HCT116 (cell line): Measurements from ENCODE around the gene CMIP. TPM values are rescaled to one million over a fixed set of nuclear protein-coding genes. Genes with fewer than 3 reads are reported as not detected.

ENCODE experiments used
- ATAC-seq: fragments of 200-7000 bp; cut with Tn5 transposase; 2 replicates; pipeline ENCODE4 v1.9.1; 2020; ENCODE audit warnings: mild to moderate bottlenecking, moderate library complexity
- BruUV-seq: library from RNA; stranded (reverse); fragments of 400-500 nt; replicated peaks from 2 replicates; lab custom pipeline; 2021; lab: Mats Ljungman, UMichigan
- CTCF ChIA-PET: fragments of 300-600 bp; sonication (Branson Sonifier 250); formaldehyde crosslinking; loops from one replicate; lab custom pipeline; 2021; ENCODE audit warnings: antibody characterized with exemption; lab: Charles Lee
- POLR2A ChIA-PET: fragments of 300-600, 350-600 bp; sonication (Branson Sonifier 250); formaldehyde crosslinking; loops from one replicate; lab custom pipeline; 2021; ENCODE audit warnings: antibody characterized with exemption; lab: Charles Lee
- RAD21 ChIA-PET, 2 experiments: fragments of 300-600 bp; sonication (Branson Sonifier 250); formaldehyde crosslinking; loops; one replicate each; lab custom pipeline; 2023; ENCODE audit warnings: low total read pairs in 2 of 2; ENCODE audit not compliant: uncharacterized antibody in 2 of 2, unreplicated experiment in 2 of 2, low non-redundant PET in 1 of 2; lab: Charles Lee
- DNase-seq: peaks from one replicate; pipeline ENCODE4 v3.0.0-alpha.2; 2010; ENCODE audit warnings: low read depth, low spot score
- H2AFZ ChIP-seq: fragments of 200-600 bp; shearing (Covaris generic), sonication (generic); 2 replicates; pipeline ENCODE4 v1.6.1; 2017; ENCODE audit warnings: low read depth, mixed run types, mixed read lengths, antibody characterized with exemption, low read length; ENCODE audit not compliant: poor library complexity, severe bottlenecking
- H3K27ac ChIP-seq: 2 replicates; pipeline ENCODE4 v1.5.1; 2012; ENCODE audit warnings: low read depth, low read length
- H3K27me3 ChIP-seq: fragments of 200-600 bp; sonication (generic); 2 replicates; pipeline ENCODE4 v1.6.1; 2016; ENCODE audit warnings: mixed run types, low read length, mixed read lengths; ENCODE audit not compliant: insufficient read depth
- H3K36me3 ChIP-seq, 2 experiments: fragments of 200-500 bp in 1 of 2; fragments of 200-600 bp in 1 of 2; sonication (Bioruptor generic) in 1 of 2; sonication (generic) in 1 of 2; 2 replicates each; pipeline versions ENCODE4 v1.5.1 to v1.6.1; 2014 to 2016; ENCODE audit warnings: low read length in 2 of 2, inconsistent platforms in 1 of 2, mixed read lengths in 1 of 2, mixed run types in 1 of 2; ENCODE audit not compliant: insufficient read depth in 2 of 2, control insufficient read depth in 1 of 2
- H3K4me1 ChIP-seq, 2 experiments: fragments of 200-600 bp in 1 of 2; sonication (generic) in 1 of 2; 2 replicates each; pipeline versions ENCODE4 v1.5.1 to v1.6.1; 2012 to 2017; ENCODE audit warnings: low read length in 2 of 2, inconsistent platforms in 1 of 2, mild to moderate bottlenecking in 1 of 2, mixed read lengths in 1 of 2, mixed run types in 1 of 2, moderate library complexity in 1 of 2; ENCODE audit not compliant: insufficient read depth in 2 of 2, control insufficient read depth in 1 of 2
- H3K4me2 ChIP-seq: fragments of 200-600 bp; sonication (generic); 2 replicates; pipeline ENCODE4 v1.6.1; 2017; ENCODE audit warnings: mixed run types, low read length, mixed read lengths
- H3K4me3 ChIP-seq, 2 experiments: fragments of 200-600 bp in 1 of 2; sonication (generic) in 1 of 2; replicated peaks in 1 of 2; 2 replicates each; pipeline ENCODE4 v1.5.1; 2011 to 2016; ENCODE audit warnings: low read length in 2 of 2, control low read depth in 1 of 2, low read depth in 1 of 2, mild to moderate bottlenecking in 1 of 2, mixed read lengths in 1 of 2, mixed run types in 1 of 2
- H3K79me2 ChIP-seq: fragments of 200-600 bp; sonication (generic); 2 replicates; pipeline ENCODE4 v1.6.1; 2017; ENCODE audit warnings: mild to moderate bottlenecking, mixed run types, low read length, moderate library complexity, mixed read lengths; ENCODE audit not compliant: insufficient read depth
- H3K9ac ChIP-seq: fragments of 200-600 bp; sonication (generic); 2 replicates; pipeline ENCODE4 v1.6.1; 2016; ENCODE audit warnings: low read length, mixed read lengths
- H3K9me2 ChIP-seq: fragments of 200-600 bp; sonication (generic), shearing (Covaris generic); 2 replicates; pipeline ENCODE4 v1.6.1; 2017; ENCODE audit warnings: mixed run types, mild to moderate bottlenecking, moderate library complexity; ENCODE audit not compliant: insufficient read depth
- H3K9me3 ChIP-seq, 2 experiments: fragments of 200-500 bp in 1 of 2; fragments of 200-600 bp in 1 of 2; sonication (Bioruptor generic) in 1 of 2; sonication (generic) in 1 of 2; 2 replicates each; pipeline ENCODE4 v1.6.1; 2014 to 2017; ENCODE audit warnings: low read length in 2 of 2, mixed read lengths in 2 of 2, inconsistent platforms in 1 of 2, low read depth in 1 of 2, mild to moderate bottlenecking in 1 of 2, mixed run types in 1 of 2, moderate library complexity in 1 of 2; ENCODE audit not compliant: control insufficient read depth in 1 of 2, insufficient read depth in 1 of 2
- H4K20me1 ChIP-seq: fragments of 200-600 bp; sonication (generic), shearing (Covaris generic); 2 replicates; pipeline ENCODE4 v1.6.1; 2017; ENCODE audit warnings: mixed run types, mild to moderate bottlenecking, moderate library complexity; ENCODE audit not compliant: insufficient read depth
- EZH2phosphoT487 ChIP-seq: fragments of 200-600 bp; IDR thresholded peaks from 2 replicates; pipeline ENCODE4 v1.6.1; 2018; ENCODE audit warnings: antibody characterized with exemption, borderline replicate concordance
- JUND ChIP-seq: IDR thresholded peaks from 2 replicates; pipeline ENCODE4 v1.6.1; 2012
- POLR2AphosphoS5 ChIP-seq: IDR thresholded peaks from 2 replicates; pipeline ENCODE4 v1.6.1; 2011; ENCODE audit warnings: mild to moderate bottlenecking, low read depth, low read length, moderate library complexity
- REST ChIP-seq: IDR thresholded peaks from 2 replicates; pipeline ENCODE4 v1.6.1; 2012; ENCODE audit warnings: low read depth
- SRF ChIP-seq: IDR thresholded peaks from 2 replicates; pipeline ENCODE4 v1.6.1; 2012; ENCODE audit warnings: low read depth
- intact Hi-C: fragments of 100-400 bp; cut with micrococcal nuclease; formaldehyde crosslinking; loops from 2 replicates; pipeline ENCODE4 v1.10.0; 2022
- total RNA-seq: library from RNA; stranded (reverse); gene quantifications from one replicate; pipeline ENCODE4 v1.2.1, GENCODE V29; 2021; ENCODE audit not compliant: unreplicated experiment

CMIP gene
- total RNA-seq, 1 experiment from 2014 or later, result 64.6 TPM

DNA sequence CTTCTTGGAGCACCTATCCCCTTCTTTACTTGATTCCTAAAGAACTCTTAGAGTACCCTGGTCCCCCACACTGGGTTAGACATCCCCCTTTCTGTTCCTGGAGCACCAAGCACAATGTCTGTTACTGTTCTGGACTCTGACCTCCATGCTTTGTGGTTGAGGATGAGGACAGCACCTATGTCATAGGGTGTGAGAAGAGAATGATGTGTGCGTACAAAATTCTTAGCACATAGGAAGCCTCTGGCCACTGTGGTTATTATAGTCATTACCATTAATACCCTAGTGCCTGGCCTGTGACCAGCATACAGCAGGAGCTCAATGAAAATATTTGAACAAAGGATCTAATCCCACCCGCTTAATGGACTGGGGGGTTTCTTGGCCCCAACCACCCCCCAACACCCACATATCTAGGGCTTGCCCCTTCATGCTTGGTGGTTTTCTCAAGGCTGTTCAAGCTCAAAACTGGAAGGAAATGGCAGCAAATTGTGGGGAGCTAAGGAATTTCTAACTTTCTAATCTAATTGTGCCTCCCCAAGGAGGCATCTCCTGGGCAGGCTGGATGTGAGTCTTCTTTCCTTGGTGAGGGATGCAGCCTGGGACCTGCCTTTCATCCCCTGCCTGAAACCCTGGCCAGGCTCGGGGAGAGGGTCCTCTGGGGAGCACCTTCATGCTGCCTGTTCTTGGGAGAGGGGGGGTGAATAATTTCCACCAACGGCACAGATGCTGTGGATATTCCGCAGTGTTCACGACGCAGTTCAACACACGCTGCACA, 1.5 kb upstream of the CMIP start:
- RAD21 ChIA-PET, result no interaction called here
- Histone ChIP-seq H3K79me2 (peaks cover 30% of the 10 kb centered on the region), H4K20me1 (no peaks in the 10 kb centered on the region; the same call in 1 of the 2 replicates), H3K36me3 (0 out of 4 replicates have a peak, but pooled peaks cover 0 to 8% of the 10 kb centered on the region in 2 experiments), H3K4me1 (peaks cover 5 to 45% of the 10 kb centered on the region in 2 experiments; a peak in 3 of 4 replicates), H3K9me3 (no peaks in the 10 kb centered on the region), H3K4me2 (peak overlapping the region; percentile 80; the same call in 1 of the 2 replicates), H3K27ac (no peak overlapping the region), H2AFZ (no peak overlapping the region), H3K9me2 (no peaks in the 10 kb centered on the region), H3K4me3 (no peak overlapping the region), H3K27me3 (no peaks in the 10 kb centered on the region), H3K9ac (peak overlapping the region; percentile 71; the same call in 1 of the 2 replicates)
- ATAC-seq (no peak), DNase-seq (no peak)
- CTCF ChIA-PET, result no interaction called here
- TF ChIP-seq POLR2AphosphoS5, result no peak
- TF ChIP-seq EZH2phosphoT487, result no peak
- no peak for TF ChIP-seq REST
- TF ChIP-seq SRF, result no peak
- no peak for TF ChIP-seq JUND
- intact Hi-C loops, result no loop called here
- TSS peak; percentile 87 for BruUV-seq
- POLR2A ChIA-PET, result no interaction called here
